Stimulated activated CD8-positive, alpha-beta memory T cell treated with anti-CD3 and anti-CD28 coated beads, Interleukin-4, amount 100 ng/mL, for 1 hour (primary cell): ENCODE measurements around the gene AIG1.

Source experiments
- DNase-seq, 2 donors: peaks; one replicate each; pipeline ENCODE4 v3.0.0-alpha.2; 2020; ENCODE audit warnings: low read depth in 2 of 2, low spot score in 1 of 2

The AIG1 gene

GRCh38 chr6:143093290-143093689 is 32.6 kb downstream of the AIG1 start:
- no peak for DNase-seq

- DNase-seq, result no peak
Observed at GRCh38 chr6:143096403-143096802, 35.7 kb downstream of the AIG1 start.

- no peak for DNase-seq
Observed at GRCh38 chr6:143097224-143097795, 36.6 kb downstream of the AIG1 start.

GRCh38 chr6:143098054-143098671 is 37.5 kb downstream of the AIG1 start:
- DNase-seq, result no peak

GRCh38 chr6:143099647-143100046 is 39.0 kb downstream of the AIG1 start:
- no peak for DNase-seq

GRCh38 chr6:143100429-143100828 is 39.7 kb downstream of the AIG1 start:
- no peak for DNase-seq

- DNase-seq, result no peak
Observed at GRCh38 chr6:143103916-143104315, 43.2 kb downstream of the AIG1 start.

GRCh38 chr6:143107440-143107839 is 46.8 kb downstream of the AIG1 start:
- no peak for DNase-seq

- DNase-seq, result no peak
Observed at GRCh38 chr6:143107911-143108761, 47.4 kb downstream of the AIG1 start.

- DNase-seq, result no peak
Observed at GRCh38 chr6:143109196-143109595, 48.5 kb downstream of the AIG1 start.

- no peak for DNase-seq
Observed at GRCh38 chr6:143110572-143110971, 49.9 kb downstream of the AIG1 start.

GRCh38 chr6:143110996-143111395 is 50.3 kb downstream of the AIG1 start:
- no peak for DNase-seq

GRCh38 chr6:143111443-143111842 is 50.8 kb downstream of the AIG1 start:
- DNase-seq, result no peak

GRCh38 chr6:143112084-143112768 is 51.5 kb downstream of the AIG1 start:
- no peak for DNase-seq

GRCh38 chr6:143112837-143113236 is 52.1 kb downstream of the AIG1 start:
- DNase-seq, result no peak

- no peak for DNase-seq
Observed at GRCh38 chr6:143115728-143116127, 55.0 kb downstream of the AIG1 start.

GRCh38 chr6:143117108-143117507 is 56.4 kb downstream of the AIG1 start:
- no peak for DNase-seq

GRCh38 chr6:143119260-143119659 is 58.6 kb downstream of the AIG1 start:
- no peak for DNase-seq

- DNase-seq, result no peak
Observed at GRCh38 chr6:143123081-143123480, 62.4 kb downstream of the AIG1 start.

GRCh38 chr6:143123941-143124340 is 63.3 kb downstream of the AIG1 start:
- DNase-seq, result no peak

- no peak for DNase-seq
Observed at GRCh38 chr6:143125455-143125854, 64.8 kb downstream of the AIG1 start.
